IMR-90 (cell line): Measurements from ENCODE around the gene C6orf89. TPM values are rescaled to one million over a fixed set of nuclear protein-coding genes. Genes with fewer than 3 reads are reported as not detected.

Experiments
- ATAC-seq: fragments of 200-7000 bp; cut with Tn5 transposase; 2 replicates; pipeline ENCODE4 v1.9.1; 2020; ENCODE audit warnings: low read depth, mild to moderate bottlenecking, moderate library complexity
- BruUV-seq: library from RNA; stranded (reverse); fragments of 400-500 nt; replicated peaks from 2 replicates; lab custom pipeline; 2021; lab: Mats Ljungman, UMichigan
- CTCF ChIA-PET: fragments of 300-600 bp; formaldehyde crosslinking; extraction: SDS; loops from one replicate; lab custom pipeline; 2021; ENCODE audit warnings: antibody characterized with exemption; lab: Yijun Ruan, JAX
- POLR2A ChIA-PET: fragments of 300-600 bp; sonication (Branson Sonifier 250); formaldehyde crosslinking; loops from one replicate; lab custom pipeline; 2022; ENCODE audit warnings: antibody characterized with exemption; ENCODE audit not compliant: unreplicated experiment; lab: Charles Lee
- DNase-seq: peaks from one replicate; pipeline ENCODE4 v3.0.0; 2013
- H2AFZ ChIP-seq: replicated peaks from 2 replicates; pipeline ENCODE3; 2013; ENCODE audit warnings: low read length, mild to moderate bottlenecking; ENCODE audit not compliant: poor library complexity
- H2AK5ac ChIP-seq: 2 replicates; pipeline ENCODE4 v1.6.1; 2013; ENCODE audit warnings: low read depth, low read length, inconsistent platforms
- H2AK9ac ChIP-seq: replicated peaks from 2 replicates; pipeline ENCODE3; 2013; ENCODE audit warnings: mild to moderate bottlenecking, low read depth, low read length, moderate library complexity; ENCODE audit not compliant: poor library complexity
- H2BK120ac ChIP-seq: 2 replicates; pipeline ENCODE4 v1.6.1; 2013; ENCODE audit warnings: low read depth, low read length, inconsistent platforms
- H2BK15ac ChIP-seq: 3 replicates; pipeline ENCODE4 v1.6.1; 2013; ENCODE audit warnings: low read depth, low read length, inconsistent platforms
- H2BK20ac ChIP-seq: 2 replicates; pipeline ENCODE4 v1.6.1; 2013; ENCODE audit warnings: low read depth, mild to moderate bottlenecking, inconsistent platforms, low read length, moderate library complexity
- H2BK5ac ChIP-seq: 2 replicates; pipeline ENCODE4 v1.6.1; 2013; ENCODE audit warnings: mild to moderate bottlenecking, low read depth, low read length, inconsistent platforms; ENCODE audit not compliant: poor library complexity, severe bottlenecking
- H3K14ac ChIP-seq: replicated peaks from 2 replicates; pipeline ENCODE4 v1.6.1; 2013; ENCODE audit warnings: low read depth, low read length, inconsistent platforms
- H3K18ac ChIP-seq: 2 replicates; pipeline ENCODE4 v1.6.1; 2013; ENCODE audit warnings: low read depth, low read length, control low read depth
- H3K23ac ChIP-seq: 2 replicates; pipeline ENCODE4 v1.6.1; 2013; ENCODE audit warnings: low read depth, low read length, inconsistent platforms
- H3K27ac ChIP-seq: 2 replicates; pipeline ENCODE4 v1.5.1; 2013; ENCODE audit warnings: mild to moderate bottlenecking, control low read depth, low read length; ENCODE audit not compliant: insufficient read depth
- H3K27me3 ChIP-seq: 2 replicates; pipeline ENCODE4 v1.6.1; 2013; ENCODE audit warnings: low read length; ENCODE audit not compliant: control insufficient read depth, insufficient read depth
- H3K36me3 ChIP-seq: 2 replicates; pipeline ENCODE4 v1.6.1; 2013; ENCODE audit warnings: low read length, mixed read lengths; ENCODE audit not compliant: control insufficient read depth, insufficient read depth
- H3K4ac ChIP-seq: 2 replicates; pipeline ENCODE4 v1.6.1; 2013; ENCODE audit warnings: low read depth, low read length, inconsistent platforms
- H3K4me1 ChIP-seq: 2 replicates; pipeline ENCODE4 v1.6.1; 2013; ENCODE audit warnings: low read length, mixed read lengths; ENCODE audit not compliant: control insufficient read depth, insufficient read depth
- H3K4me2 ChIP-seq: 2 replicates; pipeline ENCODE4 v1.6.1; 2013; ENCODE audit warnings: low read depth, mild to moderate bottlenecking, control low read depth, low read length, moderate library complexity
- H3K4me3 ChIP-seq: 2 replicates; pipeline ENCODE4 v1.5.1; 2013; ENCODE audit warnings: low read depth, mild to moderate bottlenecking, control low read depth, low read length, moderate library complexity; ENCODE audit not compliant: insufficient read depth
- H3K56ac ChIP-seq: 2 replicates; pipeline ENCODE4 v1.6.1; 2013; ENCODE audit warnings: low read length, inconsistent platforms; ENCODE audit not compliant: insufficient read depth; ENCODE audit errors: extremely low read depth
- H3K79me1 ChIP-seq, 2 experiments: 2 replicates each; pipeline ENCODE4 v1.6.1; 2013; ENCODE audit warnings: low read length in 2 of 2, inconsistent platforms in 1 of 2, low read depth in 1 of 2
- H3K9ac ChIP-seq: 2 replicates; pipeline ENCODE4 v1.6.1; 2013; ENCODE audit warnings: low read depth, low read length, control low read depth
- H3K9me1 ChIP-seq: 2 replicates; pipeline ENCODE4 v1.6.1; 2013; ENCODE audit warnings: low read length, inconsistent platforms; ENCODE audit not compliant: insufficient read depth
- H3K9me3 ChIP-seq: 2 replicates; pipeline ENCODE4 v1.6.1; 2013; ENCODE audit warnings: low read length; ENCODE audit not compliant: control insufficient read depth, insufficient read depth
- H4K20me1 ChIP-seq: 2 replicates; pipeline ENCODE4 v1.6.1; 2013; ENCODE audit warnings: low read length, inconsistent platforms; ENCODE audit not compliant: insufficient read depth
- H4K5ac ChIP-seq: 2 replicates; pipeline ENCODE4 v1.6.1; 2013; ENCODE audit warnings: mild to moderate bottlenecking, low read depth, low read length, control low read depth
- H4K8ac ChIP-seq, 2 experiments: 2 replicates each; pipeline ENCODE4 v1.6.1; 2013; ENCODE audit warnings: low read depth in 2 of 2, low read length in 2 of 2, control low read depth in 1 of 2, inconsistent platforms in 1 of 2
- H4K91ac ChIP-seq: 2 replicates; pipeline ENCODE4 v1.6.1; 2013; ENCODE audit warnings: low read depth, low read length, inconsistent platforms; ENCODE audit not compliant: insufficient read depth
- BHLHE40 ChIP-seq: fragments of 150-350 bp; IDR thresholded peaks from 2 replicates; pipeline ENCODE4 v1.6.1; 2016; ENCODE audit warnings: mild to moderate bottlenecking, low read depth, low read length
- CEBPB ChIP-seq: IDR thresholded peaks from 2 replicates; pipeline ENCODE4 v1.6.1; 2012; ENCODE audit warnings: low read depth, low read length, improper control_type of control experiment
- CTCF ChIP-seq: conservative IDR thresholded peaks from 2 replicates; pipeline ENCODE4 v1.5.1; 2012; ENCODE audit warnings: mild to moderate bottlenecking, low read depth, low read length, improper control_type of control experiment
- ELK1 ChIP-seq: fragments of 150-350 bp; IDR thresholded peaks from 2 replicates; pipeline ENCODE4 v1.6.1; 2016; ENCODE audit warnings: low read depth, mild to moderate bottlenecking, low read length, moderate library complexity, borderline replicate concordance
- MAZ ChIP-seq: IDR thresholded peaks from 2 replicates; pipeline ENCODE4 v1.6.1; 2012; ENCODE audit warnings: low read depth, mild to moderate bottlenecking, low read length, improper control_type of control experiment, moderate library complexity, borderline replicate concordance
- NFE2L2 ChIP-seq: fragments of 150-350 bp; IDR thresholded peaks from 2 replicates; pipeline ENCODE4 v1.6.1; 2016; ENCODE audit warnings: low read depth, mild to moderate bottlenecking, low read length
- POLR2A ChIP-seq: IDR thresholded peaks from 2 replicates; pipeline ENCODE4 v1.6.1; 2012; ENCODE audit warnings: mild to moderate bottlenecking, low read depth, low read length
- RFX5 ChIP-seq: IDR thresholded peaks from 2 replicates; pipeline ENCODE4 v1.8.0; 2012; ENCODE audit warnings: low read depth, mild to moderate bottlenecking, low read length, moderate library complexity
- WGBS, 2 experiments: methylation state at CpG; one replicate each; pipeline versions ENCODE4 v1.1.5 to v1.1.7; 2013; ENCODE audit warnings: missing lambda C conversion rate in 2 of 2; ENCODE audit not compliant: insufficient read length in 1 of 2; ENCODE audit errors: extremely low coverage in 2 of 2; 5-methylcytosine and 5-hydroxymethylcytosine counted together
- dilution Hi-C: fragments of 300-500 bp; cut with HindIII; formaldehyde crosslinking; loops from one replicate; pipeline ENCODE4 v1.14.3; 2018; ENCODE audit warnings: low sequenced_read_pairs; ENCODE audit not compliant: unreplicated experiment
- in situ Hi-C: fragments of 300-500 bp; cut with MboI; formaldehyde crosslinking; loops from 3 replicates; pipeline ENCODE4 v1.14.3; 2019; ENCODE audit warnings: low sequenced_read_pairs, inconsistent platforms, mixed read lengths
- intact Hi-C: fragments of 100-400 bp; cut with micrococcal nuclease; formaldehyde crosslinking; loops from 2 replicates; pipeline ENCODE4 v1.10.0; 2022
- polyA plus RNA-seq, 3 experiments: library from polyadenylated mRNA; depleted of rRNA; stranded (reverse); fragments of >200 nt; gene quantifications; 2 replicates each; pipeline ENCODE4 v1.2.3, GENCODE V29; 2012; ENCODE audit warnings: low replicate concordance in 1 of 3
- total RNA-seq: library from RNA; depleted of rRNA; stranded (reverse); fragments of >200 nt; gene quantifications from 2 replicates; pipeline ENCODE4 v1.2.3, GENCODE V29; 2012

C6orf89 gene
- total and polyA plus RNA-seq, 2 of the 4 experiments (the other 2 are of a cell fraction): 30.8 to 52.3 TPM

GRCh38 chr6:36856277-36856676 is 29.5 kb upstream of the C6orf89 start:
- Histone ChIP-seq H3K9ac (no peak overlapping the region), H4K5ac (no peak overlapping the region), H2BK15ac (no peak overlapping the region), H3K14ac (peak overlapping the region; percentile 31; the same call in 1 of the 2 replicates), H2BK120ac (peak overlapping the region; percentile 34; the same call in 1 of the 2 replicates), H3K9me1 (peaks cover 33% of the 10 kb centered on the region), H3K4me3 (no peak overlapping the region), H3K27me3 (no peaks in the 10 kb centered on the region), H3K9me3 (no peaks in the 10 kb centered on the region), H3K36me3 (peaks cover 7% of the 10 kb centered on the region), H3K27ac (no peak overlapping the region), H3K23ac (0 out of 2 replicates have a peak overlapping the region, but pooled peaks have one; percentile 43), H3K4me2 (no peak overlapping the region), H3K56ac (no peak overlapping the region), H3K79me1 (peaks cover 26 to 69% of the 10 kb centered on the region in 2 experiments), H2AK5ac (peak overlapping the region; percentile 50; the same call in 1 of the 2 replicates), H4K20me1 (peaks cover 3% of the 10 kb centered on the region; the same call in 1 of the 2 replicates), H3K18ac (no peak overlapping the region), H2AFZ (no peak overlapping the region), H4K8ac (peak overlapping the region in 1 of 2 experiments; percentile 1; a peak in 1 of 4 replicates), H3K4me1 (peaks cover 10% of the 10 kb centered on the region), H2BK5ac (no peak overlapping the region), H2AK9ac (peak overlapping the region; percentile 52), H2BK20ac (peak overlapping the region; percentile 49; the same call in 1 of the 2 replicates), H3K4ac (peak overlapping the region; percentile 47; the same call in 1 of the 2 replicates), H4K91ac (no peak overlapping the region; the same call in 1 of the 2 replicates)
- no TSS peak for BruUV-seq
- WGBS, 2 experiments: 72% methylated on average over 5 of the region's 8 CpGs; no CpG with 5 or more reads in 1 of the 2 experiments
- no peak for DNase-seq
- TF ChIP-seq BHLHE40: no peak
- TF ChIP-seq CTCF: no peak
- TF ChIP-seq RFX5: no peak
- TF ChIP-seq MAZ: no peak
- TF ChIP-seq POLR2A: no peak
- TF ChIP-seq ELK1: no peak
- TF ChIP-seq NFE2L2: no peak
- TF ChIP-seq CEBPB: no peak
- ChIA-PET CTCF (no interaction called here), POLR2A (no interaction called here)
- no peak for ATAC-seq
- in situ Hi-C loops (no loop called here), dilution Hi-C loops (no loop called here), intact Hi-C loops (no loop called here)
